RPMI7951 (cell line): ENCODE results near the gene LOXL1. TPM values are rescaled to one million over a fixed set of nuclear protein-coding genes. Genes with fewer than 3 reads are reported as not detected.

ENCODE experiments used
- DNase-seq: peaks from one replicate; pipeline ENCODE4 v3.0.0-alpha.2; 2012; ENCODE audit warnings: low read depth
- total RNA-seq: library from RNA; depleted of rRNA; stranded (reverse); fragments of >200 nt; shearing (Covaris generic); gene quantifications from 2 replicates; pipeline ENCODE4 v1.2.3, GENCODE V29; 2014

The LOXL1 gene
- total RNA-seq, 1 experiment from 2014 or later = 45.9 TPM

- DNase-seq = peak; percentile 69
Measured at GRCh38 chr15:73899197-73900094, 26.8 kb upstream of the LOXL1 start.

GRCh38 chr15:73900095-73900712 is 26.1 kb upstream of the LOXL1 start:
- DNase-seq = peak; percentile 86

DNA sequence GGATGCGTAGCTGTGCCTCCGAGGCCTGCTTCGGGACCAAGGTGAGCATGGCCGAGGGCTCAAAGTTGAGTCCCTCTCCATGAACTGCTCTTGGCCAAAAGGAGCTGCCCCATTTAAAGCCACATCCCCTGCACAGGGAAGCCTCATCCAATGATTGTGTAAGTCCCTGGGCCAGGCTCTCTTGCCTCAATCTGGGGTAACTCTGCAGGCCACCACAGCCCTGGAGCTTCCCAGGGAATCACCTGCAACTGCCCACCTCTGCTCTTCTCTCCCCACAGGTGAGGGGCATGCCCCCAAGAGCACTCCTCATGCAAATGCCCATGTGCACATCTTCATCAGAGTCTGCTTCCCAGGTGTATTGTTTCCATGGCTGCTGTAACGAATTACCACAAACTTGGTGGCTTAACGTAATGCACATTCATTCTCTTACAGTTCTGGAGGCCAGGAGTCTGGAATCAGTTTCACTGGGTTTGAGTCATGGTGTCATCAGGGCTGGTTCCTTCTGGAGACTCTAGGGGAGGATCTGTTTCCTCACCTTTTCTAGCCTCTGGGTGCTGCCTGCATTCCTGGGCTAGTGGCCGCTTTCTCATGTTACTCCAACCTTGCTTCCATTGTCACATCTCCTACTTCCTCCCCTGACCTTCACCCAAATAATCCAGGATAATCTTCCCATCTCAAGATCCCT is 25.0 kb upstream of the LOXL1 start:
- no peak for DNase-seq

DNA sequence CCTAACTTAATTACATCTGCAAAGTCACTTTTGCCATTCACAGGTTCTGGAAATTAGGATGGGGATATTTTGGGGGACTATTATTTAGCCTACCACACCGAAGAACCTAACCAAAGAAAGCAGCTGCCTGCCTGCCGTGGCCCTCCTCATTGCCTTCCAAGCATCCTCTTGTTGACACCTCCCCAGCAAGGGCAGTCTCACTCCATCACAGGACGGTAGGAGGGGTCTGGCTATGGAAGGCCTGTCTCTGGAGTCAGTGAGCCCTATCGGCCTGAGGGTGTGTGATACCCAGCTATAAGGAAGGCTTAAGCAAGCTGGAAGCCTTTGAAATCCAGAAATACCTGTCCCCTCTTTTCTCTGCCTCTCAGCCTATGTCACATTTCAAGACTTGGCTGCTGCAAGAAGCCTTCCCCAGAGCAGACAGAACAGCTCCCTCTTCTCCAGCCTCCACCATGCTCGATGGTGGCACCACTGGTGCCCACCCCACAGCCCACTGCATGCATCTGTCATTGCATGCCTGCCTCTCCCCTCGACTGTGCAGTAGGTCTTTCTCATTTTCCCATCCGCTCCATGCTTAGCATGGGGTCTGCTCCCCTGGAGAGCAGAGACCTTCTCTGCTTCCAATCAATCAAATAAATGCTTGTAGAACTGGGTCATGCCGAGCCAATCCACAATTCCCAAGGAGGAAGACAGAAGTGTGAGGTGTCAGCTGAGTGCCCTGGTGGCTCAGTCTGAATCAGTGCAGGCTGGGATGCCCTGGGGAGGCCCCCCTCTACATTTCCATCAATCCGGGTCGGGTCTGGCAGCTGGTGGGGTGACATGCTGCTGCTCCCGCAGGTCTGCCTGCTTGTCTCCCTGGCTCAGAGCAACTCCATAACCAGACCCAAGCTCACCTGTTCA is 23.9 kb upstream of the LOXL1 start:
- no peak for DNase-seq

DNA sequence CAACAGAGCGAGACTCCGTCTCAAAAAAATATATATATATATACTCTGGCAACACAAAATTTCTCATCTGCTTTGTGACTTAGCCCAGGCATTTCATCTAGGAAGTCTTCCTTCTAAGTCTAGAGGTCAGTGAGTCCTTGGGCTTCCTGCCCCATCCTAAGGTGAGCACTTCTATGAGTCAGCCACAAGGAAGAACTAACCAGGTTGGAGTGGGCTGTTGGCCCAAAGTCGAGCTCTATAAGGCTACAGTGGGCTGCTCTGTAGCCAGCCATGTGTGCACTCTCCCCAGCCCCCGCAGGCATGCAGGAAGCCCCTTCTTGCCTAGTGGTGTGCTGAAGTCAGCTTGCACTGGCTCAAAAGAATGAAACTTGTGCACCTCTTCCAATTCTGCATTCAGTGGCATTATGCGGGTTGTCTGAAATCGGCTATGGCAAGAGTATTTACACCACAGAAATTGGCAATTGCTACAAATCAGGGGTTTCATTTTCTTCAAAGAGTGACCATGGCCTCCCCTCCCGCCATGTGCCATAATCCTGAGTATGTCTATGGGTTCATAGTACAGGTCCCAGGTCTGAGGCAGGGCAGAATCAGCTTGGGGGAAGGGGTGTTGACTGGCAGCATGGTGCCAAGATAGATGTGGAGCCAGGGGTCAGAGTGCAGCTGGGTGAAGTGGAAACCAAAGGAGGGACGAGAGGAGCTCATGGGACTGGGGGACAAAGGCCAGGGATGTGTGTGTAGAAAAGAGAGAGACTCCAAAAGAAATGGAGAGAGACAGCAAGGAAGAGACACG is 22.0 kb upstream of the LOXL1 start:
- no peak for DNase-seq

- DNase-seq = no peak
Measured at GRCh38 chr15:73905225-73905827, 20.9 kb upstream of the LOXL1 start.

DNA sequence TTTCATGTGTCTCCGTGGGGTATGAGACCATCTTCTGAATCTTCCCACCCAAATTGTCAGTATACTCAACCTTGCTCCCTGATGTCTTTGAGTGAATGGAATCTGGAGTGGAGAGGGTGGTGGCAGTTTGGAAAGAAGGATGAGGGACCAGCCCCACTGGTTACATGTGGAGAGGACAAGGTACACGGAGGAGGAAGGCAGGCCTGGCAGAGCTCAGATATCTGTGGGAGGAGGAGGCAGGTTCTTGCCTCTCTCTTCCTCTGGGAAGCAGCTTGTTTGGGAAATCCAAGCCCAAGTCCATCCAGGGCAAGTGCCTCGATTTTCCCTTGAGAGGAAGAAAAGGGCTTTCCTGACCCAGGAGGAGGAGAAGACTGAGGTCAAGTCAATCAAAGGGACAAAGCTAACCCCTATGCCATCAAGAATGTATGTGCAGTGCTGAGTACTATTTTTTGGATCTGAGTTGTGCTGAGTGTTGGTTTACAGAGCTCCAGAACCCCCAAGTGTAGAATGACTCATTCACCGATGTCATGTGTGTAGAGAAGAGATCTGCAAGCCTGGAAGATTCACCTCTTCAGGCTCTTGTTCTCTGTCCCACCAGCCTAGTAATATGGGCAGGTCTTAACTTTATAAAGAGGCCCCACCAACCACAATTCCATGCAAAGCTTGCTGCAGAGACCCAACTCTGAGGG is 19.8 kb upstream of the LOXL1 start:
- DNase-seq = peak; percentile 61

DNA sequence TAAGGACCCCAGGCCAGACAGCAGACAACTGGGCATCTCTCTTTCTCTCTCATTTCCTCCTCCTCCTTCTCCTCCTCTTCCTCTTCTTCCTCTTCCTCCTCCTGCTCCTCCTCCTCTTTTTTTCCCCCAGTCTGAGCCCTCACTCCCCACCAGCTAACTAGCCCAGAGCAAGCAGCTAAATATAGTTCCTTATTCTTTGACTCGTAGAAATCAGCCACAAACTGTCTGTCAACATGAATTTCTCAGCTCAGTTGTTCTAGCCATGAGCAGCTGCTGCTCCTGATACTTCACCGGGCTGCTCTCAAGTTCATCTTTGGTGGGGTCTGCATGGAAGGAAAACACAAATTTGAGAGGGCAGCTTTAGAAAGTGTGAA is 19.2 kb upstream of the LOXL1 start:
- no peak for DNase-seq

DNA sequence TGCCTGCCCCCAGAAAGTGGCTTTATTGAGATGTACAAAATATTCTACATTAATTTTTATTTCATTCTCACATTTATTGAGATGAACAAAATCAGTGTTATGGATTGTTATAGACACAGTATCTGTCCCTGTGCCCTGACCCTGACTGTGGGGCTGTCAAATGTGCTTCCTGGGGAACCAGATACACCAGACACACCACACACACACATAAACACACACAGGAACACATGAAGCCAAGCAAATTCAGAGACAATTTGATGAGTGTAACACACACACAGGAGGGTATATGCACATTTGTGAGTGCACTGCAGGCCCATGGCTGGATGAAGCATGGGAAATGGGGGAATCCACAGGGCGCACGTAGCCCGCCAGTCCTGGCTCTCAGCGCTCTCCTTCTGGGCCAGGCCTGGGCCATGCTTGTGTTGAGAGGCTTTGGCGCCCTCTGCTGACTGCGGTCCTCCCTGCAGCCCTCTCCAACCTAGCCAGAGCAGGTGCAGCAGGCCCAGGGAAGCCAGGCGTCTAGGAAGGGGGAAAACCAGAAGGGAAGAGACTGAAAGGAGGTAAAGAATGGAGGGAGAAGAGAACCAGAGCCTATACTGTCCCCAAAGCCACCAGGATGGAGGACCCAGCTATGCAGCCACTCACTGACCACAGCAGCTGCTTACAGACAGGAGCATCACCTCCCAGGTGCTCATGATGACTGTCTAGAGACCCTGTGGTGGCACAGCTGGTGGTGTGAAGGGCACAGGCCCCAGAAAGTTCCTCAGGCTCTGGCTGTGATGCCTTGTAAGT is 18.0 kb upstream of the LOXL1 start:
- peak; percentile 64 for DNase-seq

- DNase-seq = no peak
Measured at GRCh38 chr15:73908822-73909122, 17.5 kb upstream of the LOXL1 start.

DNA sequence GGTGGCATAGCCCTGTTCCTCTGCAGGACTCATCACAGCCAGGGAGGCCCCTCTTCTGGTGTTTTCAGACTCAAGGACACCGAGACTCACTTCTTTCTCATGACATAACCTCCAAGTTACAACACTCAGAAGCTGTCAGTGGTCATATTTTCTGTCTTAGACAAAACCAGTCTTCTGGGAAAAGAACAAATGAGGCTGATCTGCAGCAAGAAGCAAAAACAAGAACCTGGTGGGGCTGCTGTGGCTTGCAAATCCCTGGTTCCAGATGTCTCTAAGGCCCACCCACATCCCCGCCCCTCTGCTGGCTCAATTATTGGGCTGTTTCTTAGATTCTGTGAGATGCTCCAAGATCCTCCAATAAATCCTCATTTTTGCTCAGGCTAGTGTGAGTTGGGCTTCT is 16.6 kb upstream of the LOXL1 start:
- no peak for DNase-seq

GRCh38 chr15:73910522-73911303 is 15.5 kb upstream of the LOXL1 start:
- no peak for DNase-seq

DNA sequence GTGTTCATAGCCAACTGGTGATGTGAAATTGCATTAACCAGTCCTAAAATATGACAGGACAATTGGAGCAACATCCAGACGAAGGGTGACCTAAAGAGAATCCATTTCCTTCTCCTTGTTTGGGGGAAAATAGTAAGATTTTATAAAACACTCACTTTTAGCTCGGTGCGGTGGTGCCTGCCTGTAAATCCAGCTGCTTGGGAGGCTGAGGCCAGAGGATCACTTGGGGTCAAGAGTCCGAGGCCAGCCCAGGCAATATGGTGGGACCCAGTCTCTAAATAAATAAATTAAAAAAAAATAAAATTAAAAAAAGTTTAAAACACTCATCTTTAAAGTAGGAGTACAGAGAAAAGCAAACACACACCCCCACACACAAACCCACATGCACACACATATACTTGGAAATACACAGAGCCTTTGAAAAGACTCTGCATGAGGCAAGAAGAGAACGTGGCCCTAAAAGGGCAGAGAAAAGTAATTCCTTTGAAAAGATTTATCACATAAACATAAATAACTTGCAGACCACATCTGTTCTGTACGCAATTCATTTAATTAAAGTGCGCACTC is 14.1 kb upstream of the LOXL1 start:
- DNase-seq = no peak

DNA sequence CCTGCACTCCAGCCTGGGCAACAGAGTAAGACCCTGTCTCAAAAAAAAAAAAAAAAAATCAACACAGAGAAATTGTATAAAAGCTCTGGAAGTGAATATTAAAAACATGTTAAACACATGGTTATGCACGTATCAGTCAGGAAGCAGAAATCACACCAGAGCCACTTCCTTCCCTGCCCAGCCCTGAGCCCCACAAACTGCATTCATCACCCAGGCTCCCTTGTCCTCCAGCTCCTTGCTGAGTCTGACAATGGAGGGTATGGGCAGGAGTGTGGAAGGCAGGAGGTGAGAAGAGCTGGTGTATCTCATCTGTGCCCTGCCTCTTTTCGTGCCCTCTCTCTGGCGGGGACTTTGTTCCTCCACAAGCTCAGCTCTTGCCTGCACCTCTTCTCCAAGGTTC is 12.1 kb upstream of the LOXL1 start:
- no peak for DNase-seq

DNA sequence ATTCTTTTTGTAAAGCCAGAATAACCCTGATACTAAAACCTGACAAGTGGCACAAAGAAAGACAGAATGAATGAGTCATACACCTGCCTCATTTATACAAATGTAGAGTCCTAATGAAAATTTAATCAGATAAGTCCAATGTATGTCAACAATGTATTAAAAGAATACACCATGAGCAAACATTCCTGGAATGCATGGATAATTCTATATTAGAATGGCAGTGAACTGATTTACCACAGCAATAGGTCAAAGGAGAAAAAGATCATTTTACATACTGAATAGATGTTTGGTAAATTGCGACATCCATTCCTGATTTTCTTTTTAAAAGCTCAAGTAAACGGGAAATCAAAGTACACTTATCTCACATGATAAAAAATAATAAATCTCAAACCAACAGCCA is 11.2 kb upstream of the LOXL1 start:
- DNase-seq = no peak

- DNase-seq = no peak
Measured at GRCh38 chr15:73918784-73919183, 7.5 kb upstream of the LOXL1 start.

GRCh38 chr15:73919706-73920105 is 6.6 kb upstream of the LOXL1 start:
- no peak for DNase-seq

- no peak for DNase-seq
Measured at GRCh38 chr15:73921254-73921925, 4.9 kb upstream of the LOXL1 start.
